Measurements from ENCODE around the gene ABL2. TPM values are rescaled to one million over a fixed set of nuclear protein-coding genes. Genes with fewer than 3 reads are reported as not detected.

Gene ABL2
- total and polyA plus RNA-seq, 9 of the 15 experiments (the other 6 are each of a cell fraction or from before 2014, with no cell fraction given): 1.4 to 15.0 (median 8.6) TPM

DNA sequence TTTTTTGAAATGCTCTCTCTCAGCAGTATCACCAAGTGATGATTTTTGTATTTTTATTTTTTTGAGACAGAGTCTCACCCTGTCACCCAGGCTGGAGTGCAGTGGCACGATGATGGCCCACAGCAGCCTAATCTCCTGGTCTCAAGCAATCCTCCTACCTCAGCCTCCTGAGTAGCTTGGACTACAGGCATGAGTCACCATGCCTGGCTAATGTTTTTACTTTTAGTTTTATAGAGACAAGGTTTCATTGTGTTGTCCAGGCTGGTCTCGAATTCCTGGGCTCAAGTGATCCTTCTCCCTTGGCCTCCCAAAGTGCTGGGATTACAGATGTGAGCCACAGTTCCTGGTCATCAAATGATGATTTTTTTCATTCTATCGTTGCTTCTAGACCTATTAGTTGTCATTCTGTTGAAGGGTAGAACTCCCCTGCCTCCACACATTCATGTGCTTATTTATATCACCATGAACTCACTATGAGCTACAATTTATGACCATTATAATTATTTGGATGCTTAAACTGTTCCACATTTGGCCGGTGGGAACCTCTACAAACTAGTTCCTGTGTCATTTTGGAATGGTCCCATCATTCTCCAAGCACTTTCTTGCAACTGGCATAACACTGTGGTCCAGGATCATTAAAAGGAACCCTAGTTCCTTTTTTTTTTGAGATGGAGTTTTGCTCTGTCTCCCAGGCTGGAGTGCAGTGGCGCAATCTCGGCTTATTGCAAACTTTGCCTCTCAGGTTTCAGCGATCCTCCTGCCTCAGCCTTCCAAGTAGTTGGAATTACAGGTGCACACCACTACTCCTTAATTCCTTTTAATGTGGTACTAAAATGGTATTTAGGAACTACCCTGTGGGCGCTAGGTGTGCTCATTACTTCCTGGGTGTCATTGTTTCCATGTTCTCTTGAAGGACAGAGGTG is 167.9 kb downstream of the ABL2 start (continued):
- TF ChIP-seq MYBL2 (IDR thresholded peaks at IDR 0.05; ENCODE audit: low read depth): no peak
- TF ChIP-seq MYBL2 (CRISPR knock-in tag; IDR thresholded peaks at IDR 0.05; ENCODE audit: borderline replicate concordance): no peak

DNA sequence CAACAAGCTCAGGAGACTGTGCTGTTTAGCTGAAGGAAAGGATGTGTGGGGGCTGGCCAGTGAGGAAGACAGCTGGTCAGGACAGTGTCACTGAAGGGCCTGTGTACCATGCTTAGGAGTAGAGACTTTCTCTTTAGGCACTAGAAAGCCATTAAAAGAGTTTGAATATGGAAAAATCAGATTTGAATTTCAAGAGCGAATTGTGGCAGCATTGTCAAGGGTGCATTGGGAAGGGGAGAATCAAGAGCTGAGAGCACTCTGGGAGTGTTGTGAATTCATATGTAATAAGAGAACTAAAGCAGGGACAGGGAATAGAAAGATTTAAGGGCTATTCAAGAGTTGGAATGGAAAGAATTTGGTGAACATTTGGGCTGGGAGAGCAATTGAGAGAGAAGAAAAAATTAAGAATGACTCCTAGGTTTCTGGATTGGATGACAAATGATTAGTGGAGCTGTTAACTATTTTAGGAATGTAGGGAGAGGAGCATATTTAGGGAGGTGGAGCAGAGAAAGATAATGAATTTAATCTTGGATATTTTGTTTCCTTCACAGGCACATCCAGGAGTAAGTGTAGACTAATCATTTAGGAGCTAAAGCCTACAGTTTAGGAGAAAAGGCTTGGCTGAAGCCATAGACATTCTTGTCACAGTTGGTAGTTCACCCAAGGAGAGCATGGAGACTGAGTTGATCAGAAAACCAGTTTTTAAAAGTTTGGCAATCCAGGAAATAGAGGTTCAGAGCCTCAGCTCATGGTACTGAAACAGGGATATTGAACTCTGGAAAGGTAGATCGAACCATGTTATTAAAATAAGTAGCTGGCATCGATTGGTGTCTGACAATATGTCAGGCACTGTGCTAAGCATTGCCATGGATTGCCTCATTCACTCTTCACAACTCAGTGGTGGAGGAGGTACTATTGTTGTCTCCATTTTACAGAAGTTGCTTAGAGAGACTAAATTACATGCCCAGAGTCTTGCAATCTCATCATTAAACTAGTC is 170.7 kb downstream of the ABL2 start:
- Histone ChIP-seq H2AFZ (ENCODE audit: low read depth, low read length) (no peak overlapping the region), H3K79me2 (ENCODE audit: control insufficient read depth, insufficient read depth, low read length) (peaks cover 20% of the 10 kb centered on the region; the same call in 2 of the 3 replicates), H3K9me1 (ENCODE audit: control insufficient read depth, insufficient read depth, low read length) (no peaks in the 10 kb centered on the region), H3K4me3 (no peak overlapping the region), H3K4me2 (ENCODE audit: insufficient read depth, low read length) (no peak overlapping the region), H3K27me3 (ENCODE audit: control insufficient read depth in 2 of 2, insufficient read depth in 2 of 2, low read length in 2 of 2) (no peaks in the 10 kb centered on the region), H3K9me3 (replicated peaks; ENCODE audit: control insufficient read depth, insufficient read depth, low read depth, low read length) (no peaks in the 10 kb centered on the region), H3K9ac (ENCODE audit: insufficient read depth in 1 of 2, low read depth in 2 of 2, low read length in 2 of 2) (no peak overlapping the region; a peak in 1 of 4 replicates), H3K36me3 (ENCODE audit: control insufficient read depth, insufficient read depth, low read length) (peaks cover 70% of the 10 kb centered on the region), H4K20me1 (replicated peaks; ENCODE audit: control insufficient read depth, insufficient read depth, low read length) (no peaks in the 10 kb centered on the region), H3K4me1 (replicated peaks in 1 of 2; ENCODE audit: control insufficient read depth in 2 of 2, insufficient read depth in 2 of 2, low read length in 2 of 2) (peaks cover 13 to 43% of the 10 kb centered on the region in 2 experiments), H3K27ac (ENCODE audit: extremely low read depth, low read depth, low read length) (peak overlapping the region; percentile 18)
- ChIA-PET POLR2A (interaction anchor here (0.6 to 1.6 kb wide), 4 partner anchors 8 to 42 kb away, joined by 3 to 4 read pairs (median 3); no protein-coding TSS in a partner anchor), CTCF (ENCODE audit: low intra/inter-chr PET ratio) (no interaction called here)
- intact Hi-C loops (cut with micrococcal nuclease) (no loop called here), in situ Hi-C loops (cut with MboI) (no loop called here)
- BruUV-seq (replicated peaks): no TSS peak
- 75% methylated on average over 3 of the region's 3 CpGs for WGBS (ENCODE audit: insufficient coverage, low coverage, missing lambda C conversion rate)
- ATAC-seq (peak; percentile 59), FAIRE-seq (peak; percentile 6), DNase-seq (ENCODE audit: extremely low read depth in 1 of 4, low spot score in 3 of 4) (no peak)
- TF ChIP-seq ZKSCAN8 (CRISPR knock-in tag; IDR thresholded peaks at IDR 0.05) (peak; percentile 45; the same call in 1 of the 2 replicates), ZNF239 (CRISPR knock-in tag; IDR thresholded peaks at IDR 0.05) (peak; percentile 11; the same call in 1 of the 2 replicates), JUND (IDR thresholded peaks at IDR 0.05; ENCODE audit: borderline replicate concordance, low read depth, low read length) (peak; percentile 55), JUND (tag; IDR thresholded peaks at IDR 0.05; ENCODE audit: borderline replicate concordance, low read depth, low read length) (0 out of 3 replicates have a peak, but pooled peaks have one; percentile 23), NR2C1 (IDR thresholded peaks at IDR 0.05) (no peak), NR2C1 (tag; IDR thresholded peaks at IDR 0.05) (peak; percentile 76), ZBTB17 (CRISPR knock-in tag; IDR thresholded peaks at IDR 0.05) (peak; percentile 60; the same call in 1 of the 2 replicates), BACH1 (tag; IDR thresholded peaks at IDR 0.05) (peak; percentile 81; the same call in 1 of the 2 replicates), DMBX1 (CRISPR knock-in tag; IDR thresholded peaks at IDR 0.05; ENCODE audit: borderline replicate concordance) (peak; percentile 95), L3MBTL2 (IDR thresholded peaks at IDR 0.05) (0 out of 2 replicates have a peak, but pooled peaks have one; percentile 35), ZNF561 (CRISPR knock-in tag; conservative IDR thresholded peaks at IDR 0.05) (peak; percentile 38; the same call in 1 of the 2 replicates)
- TF ChIP-seq, protein P1, sequence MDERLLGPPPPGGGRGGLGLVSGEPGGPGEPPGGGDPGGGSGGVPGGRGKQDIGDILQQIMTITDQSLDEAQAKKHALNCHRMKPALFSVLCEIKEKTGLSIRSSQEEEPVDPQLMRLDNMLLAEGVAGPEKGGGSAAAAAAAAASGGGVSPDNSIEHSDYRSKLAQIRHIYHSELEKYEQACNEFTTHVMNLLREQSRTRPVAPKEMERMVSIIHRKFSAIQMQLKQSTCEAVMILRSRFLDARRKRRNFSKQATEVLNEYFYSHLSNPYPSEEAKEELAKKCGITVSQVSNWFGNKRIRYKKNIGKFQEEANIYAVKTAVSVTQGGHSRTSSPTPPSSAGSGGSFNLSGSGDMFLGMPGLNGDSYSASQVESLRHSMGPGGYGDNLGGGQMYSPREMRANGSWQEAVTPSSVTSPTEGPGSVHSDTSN (CRISPR knock-in tag; IDR thresholded peaks at IDR 0.05; ENCODE audit: low read depth): no peak
- TF ChIP-seq, protein P1 (tag; conservative IDR thresholded peaks at IDR 0.05; ENCODE audit: low read depth): 0 out of 2 replicates have a peak, but pooled peaks have one; percentile 5
